Measurements from ENCODE around the gene GTPBP2.
A peak's percentile ranks its signal among the peaks of the same experiment; 100 is the strongest.
"Not testable (repeated sequence)": the region's sequence is repeated elsewhere in the genome, so short reads cannot be mapped to it uniquely, and the experiment has no call there.

GTPBP2 gene

GRCh38 chr6:43623880-43624785 lies 4.9 kb downstream of the GTPBP2 start:
- no peak for DNase-seq (ENCODE audit: low spot score)

- DNase-seq (ENCODE audit: low spot score), result no peak
These were observed 6.5 kb downstream of the GTPBP2 start for GRCh38 chr6:43622541-43622940.

- no peak for DNase-seq (ENCODE audit: low spot score)
These were observed 7.3 kb downstream of the GTPBP2 start for GRCh38 chr6:43621836-43622180.

- no peak for DNase-seq (ENCODE audit: low spot score)
These were observed 7.8 kb downstream of the GTPBP2 start for GRCh38 chr6:43621078-43621835.

GRCh38 chr6:43616725-43617472 lies 12.2 kb downstream of the GTPBP2 start:
- no peak for DNase-seq (ENCODE audit: low spot score)

- DNase-seq (ENCODE audit: low spot score), result no peak
These were observed 14.7 kb downstream of the GTPBP2 start for GRCh38 chr6:43614396-43614730.

GRCh38 chr6:43613721-43614395 lies 15.2 kb downstream of the GTPBP2 start:
- no peak for DNase-seq (ENCODE audit: low spot score)

GRCh38 chr6:43610431-43610830 lies 18.6 kb downstream of the GTPBP2 start:
- no peak for DNase-seq (ENCODE audit: low spot score)

GRCh38 chr6:43609402-43609801 lies 19.7 kb downstream of the GTPBP2 start:
- no peak for DNase-seq (ENCODE audit: low spot score)

GRCh38 chr6:43608807-43609206 lies 20.3 kb downstream of the GTPBP2 start:
- no peak for DNase-seq (ENCODE audit: low spot score)

- DNase-seq (ENCODE audit: low spot score), result peak; percentile 60
These were observed 20.7 kb downstream of the GTPBP2 start for GRCh38 chr6:43608310-43608763.

- DNase-seq (ENCODE audit: low spot score), result no peak
These were observed 23.0 kb downstream of the GTPBP2 start for GRCh38 chr6:43606019-43606418.

- DNase-seq (ENCODE audit: low spot score), result no peak
These were observed 24.9 kb downstream of the GTPBP2 start for GRCh38 chr6:43604174-43604573.

GRCh38 chr6:43600595-43600994 lies 28.5 kb downstream of the GTPBP2 start:
- no peak for DNase-seq (ENCODE audit: low spot score)

- DNase-seq (ENCODE audit: low spot score), result no peak
These were observed 35.1 kb downstream of the GTPBP2 start for GRCh38 chr6:43593938-43594337.

GRCh38 chr6:43589564-43589963 lies 39.5 kb downstream of the GTPBP2 start:
- DNase-seq (ENCODE audit: low spot score), result not testable (repeated sequence)

- no peak for DNase-seq (ENCODE audit: low spot score)
These were observed 40.9 kb downstream of the GTPBP2 start for GRCh38 chr6:43588194-43588593.

GRCh38 chr6:43584892-43585570 lies 44.0 kb downstream of the GTPBP2 start:
- peak; percentile 62 for DNase-seq (ENCODE audit: low spot score)

GRCh38 chr6:43582911-43583310 lies 46.2 kb downstream of the GTPBP2 start:
- no peak for DNase-seq (ENCODE audit: low spot score)

GRCh38 chr6:43579171-43579570 lies 49.9 kb downstream of the GTPBP2 start:
- no peak for DNase-seq (ENCODE audit: low spot score)

- no peak for DNase-seq (ENCODE audit: low spot score)
These were observed 50.3 kb downstream of the GTPBP2 start for GRCh38 chr6:43578748-43579147.

All from CD4-positive, alpha-beta T cell treated with Interleukin-2 at 100 ng/mL for 4 hours (primary cell).